ENCODE data around the gene SLC19A3.
"Not testable (repeated sequence)": the region's sequence is repeated elsewhere in the genome, so short reads cannot be mapped to it uniquely, and the experiment has no call there.

The SLC19A3 gene

DNA sequence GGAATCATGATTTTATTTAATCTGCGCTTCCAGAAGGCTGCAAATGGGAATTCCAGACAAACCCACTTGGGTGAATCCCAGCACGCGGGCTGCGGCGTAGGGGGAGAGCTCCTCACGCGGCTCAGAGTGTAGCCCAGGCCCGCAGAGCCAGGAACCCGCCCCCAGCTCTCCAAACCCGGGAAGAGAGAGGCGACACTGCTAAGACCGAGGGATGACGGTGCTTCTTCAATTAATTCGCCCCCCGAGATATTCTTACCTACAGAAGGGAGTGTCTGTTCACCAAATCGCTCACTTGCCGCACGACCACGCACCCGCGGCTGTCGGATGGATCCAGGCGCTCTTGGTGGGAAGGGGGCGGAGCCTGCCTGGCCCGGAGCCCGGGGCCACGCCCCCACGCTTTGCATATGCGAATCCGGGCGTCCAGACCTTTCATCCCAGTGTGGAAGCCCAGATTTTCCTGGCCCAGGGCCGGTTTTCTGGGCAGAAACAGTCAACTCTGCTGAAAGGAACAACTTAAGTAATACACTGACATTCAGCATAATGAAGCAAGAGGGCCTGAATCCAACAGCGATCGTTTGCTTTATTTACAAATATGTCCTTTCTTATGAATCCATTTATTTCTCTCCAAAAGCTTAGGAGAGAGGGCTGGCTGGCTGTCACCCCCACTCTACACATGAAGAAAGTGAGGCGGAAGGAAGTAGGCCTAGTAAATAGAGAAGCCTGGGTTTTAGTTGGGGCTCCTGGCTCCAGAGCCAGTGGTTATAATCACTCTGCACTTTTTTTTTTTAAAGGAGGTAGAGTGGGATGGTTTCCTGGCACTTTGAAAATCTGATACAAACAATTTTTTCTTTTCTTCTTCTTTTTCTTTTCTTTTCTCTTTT is at the start of gene SLC19A3:
Gene SLC19A3, minus strand, starts transcription at position 342 of the 881 bp plus-strand sequence. CDS start 15,710 bp downstream, outside the sequence.
- DNase-seq (ENCODE audit: low read depth in 2 of 2), result no peak

DNA sequence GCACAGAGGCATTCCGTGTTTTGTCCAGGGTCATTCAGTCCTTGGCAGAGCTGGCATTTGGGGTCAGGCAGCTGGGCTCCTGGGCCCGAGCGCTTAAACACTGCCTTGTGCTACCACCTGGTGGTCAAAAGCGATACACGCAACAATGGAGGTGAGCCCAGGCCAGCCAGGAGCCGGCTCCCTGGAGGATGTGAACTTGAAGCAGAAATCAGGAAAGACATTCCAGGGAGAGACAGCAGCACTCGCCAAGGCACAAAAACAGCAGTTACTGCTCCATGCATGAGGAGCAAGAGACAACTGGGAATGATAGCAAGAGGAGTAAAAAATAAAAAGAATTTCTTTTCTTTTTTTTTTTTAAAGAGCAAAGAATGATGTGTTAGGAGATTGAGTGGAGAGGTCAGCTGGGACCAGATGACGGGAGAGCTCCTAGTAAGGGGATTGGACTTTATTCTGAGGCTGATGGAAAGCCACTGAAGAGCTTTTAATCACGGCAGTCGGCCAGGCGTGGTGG is 48.6 kb upstream of the SLC19A3 start:
- peak; percentile 15 to 34 for DNase-seq (ENCODE audit: low read depth in 2 of 2)

DNA sequence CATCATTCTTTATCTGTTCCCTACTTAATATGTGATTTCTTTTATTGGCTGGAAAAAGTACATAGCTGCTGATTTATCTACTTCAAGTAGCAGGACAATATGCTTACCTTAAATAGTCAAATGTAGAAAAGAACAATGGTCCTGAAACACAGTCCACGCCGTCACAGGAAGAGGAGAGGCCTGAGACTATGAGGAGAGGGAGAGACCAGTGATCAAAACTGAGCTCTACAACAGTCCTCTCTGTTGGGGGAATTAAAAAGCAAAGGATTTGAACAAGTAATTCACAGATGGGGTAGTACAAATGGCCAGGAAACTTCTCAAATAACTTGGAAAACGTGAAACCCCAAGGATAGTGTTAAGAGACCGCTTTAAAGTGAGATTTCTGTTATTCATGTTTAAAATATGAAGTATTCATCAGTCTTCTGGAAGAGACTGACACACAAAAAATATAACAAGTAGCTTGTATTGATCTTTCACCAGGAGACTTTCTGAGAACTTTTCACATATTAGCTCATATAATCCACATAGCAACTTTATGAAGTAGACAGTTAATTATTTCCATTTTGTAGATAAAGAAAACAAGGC is 48.1 kb upstream of the SLC19A3 start:
- no peak for DNase-seq (ENCODE audit: low read depth in 2 of 2)

DNA sequence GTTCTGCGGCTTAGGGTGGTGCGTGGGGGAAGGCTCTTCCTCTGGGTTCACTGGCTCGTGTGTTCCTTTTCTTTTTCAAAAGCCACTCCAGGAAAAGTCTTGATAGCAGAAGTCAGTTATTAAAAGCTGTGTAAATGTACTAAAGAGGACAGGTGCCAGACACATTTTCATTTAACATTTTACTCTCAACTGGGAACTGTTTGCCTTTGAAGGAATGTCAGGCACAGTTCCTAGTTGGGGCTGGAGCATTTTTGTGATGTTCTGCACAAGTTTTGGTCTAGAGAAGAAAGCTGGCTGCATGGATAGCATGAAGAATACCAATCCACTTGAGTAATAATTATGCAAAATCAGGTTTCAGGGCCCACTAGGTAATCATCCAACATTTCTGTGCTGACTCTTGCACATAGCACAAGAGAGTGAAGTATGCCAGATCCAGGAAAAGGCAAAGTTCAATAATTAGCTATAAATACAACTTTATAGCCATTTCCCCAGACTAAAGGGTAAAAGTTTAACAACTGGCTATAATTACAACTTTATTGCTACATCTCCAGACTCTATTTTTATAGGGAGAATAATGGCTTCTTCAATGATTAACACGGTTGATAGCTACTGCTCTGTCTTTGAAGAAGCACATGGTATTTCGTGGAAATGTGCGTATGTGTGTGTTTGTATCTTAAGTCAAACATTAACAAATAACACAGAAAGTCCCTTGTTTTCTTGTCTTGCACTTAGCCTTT is 44.1 kb upstream of the SLC19A3 start:
- DNase-seq (ENCODE audit: low read depth in 2 of 2), result no peak

DNA sequence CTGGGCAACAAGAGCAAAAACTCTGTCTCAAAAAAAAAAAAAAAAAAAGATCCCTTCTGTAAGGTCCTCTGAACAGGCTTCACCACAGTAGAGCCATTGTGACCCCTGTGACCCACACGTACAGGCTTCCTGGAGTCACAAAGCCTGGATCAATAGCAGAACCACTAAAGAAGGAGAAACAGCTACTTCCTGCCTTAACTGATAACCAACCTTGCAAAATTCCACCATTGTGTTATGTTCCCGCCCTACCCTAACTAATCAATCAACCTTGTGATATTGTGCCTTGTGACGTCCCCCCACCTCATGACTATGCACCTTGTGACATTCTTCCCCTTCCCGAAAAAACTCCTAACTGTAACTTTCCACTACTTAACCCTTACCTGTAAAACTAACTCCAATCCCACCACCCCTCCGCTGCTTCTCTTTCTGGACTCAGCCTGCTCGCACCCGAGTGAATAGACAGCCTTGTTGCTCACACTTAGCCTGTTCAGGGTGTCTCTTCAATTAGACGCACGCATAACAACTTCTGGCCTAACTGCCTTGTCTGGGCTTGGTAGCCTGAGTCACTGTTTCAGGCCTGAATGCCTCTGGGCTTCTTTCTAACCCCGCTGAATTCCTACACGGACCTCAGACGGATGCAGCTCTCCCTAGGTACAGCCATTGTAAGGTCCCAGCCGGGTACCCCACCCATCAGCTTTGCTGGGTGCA is 41.7 kb upstream of the SLC19A3 start:
- DNase-seq (ENCODE audit: low read depth in 2 of 2), result no peak

DNA sequence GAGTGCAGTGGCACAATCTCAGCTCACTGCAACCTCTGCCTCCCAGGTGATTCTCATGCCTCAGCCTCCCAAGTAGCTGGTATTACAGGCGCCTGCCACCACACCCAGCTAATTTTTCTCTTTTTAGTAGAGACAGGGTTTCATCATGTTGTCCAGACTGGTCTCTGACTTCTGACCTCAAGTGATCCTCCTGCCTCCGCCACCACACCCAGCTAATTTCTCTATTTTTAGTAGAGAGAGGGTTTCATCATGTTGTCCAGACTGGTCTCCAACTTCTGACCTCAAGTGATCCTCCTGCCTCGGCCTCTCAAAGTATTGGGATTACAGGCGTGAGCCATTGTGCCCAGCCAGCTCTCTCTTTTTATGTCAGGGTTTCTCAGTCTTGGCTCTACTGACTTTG is 38.4 kb upstream of the SLC19A3 start:
- not testable (repeated sequence) for DNase-seq (ENCODE audit: low read depth in 2 of 2)

DNA sequence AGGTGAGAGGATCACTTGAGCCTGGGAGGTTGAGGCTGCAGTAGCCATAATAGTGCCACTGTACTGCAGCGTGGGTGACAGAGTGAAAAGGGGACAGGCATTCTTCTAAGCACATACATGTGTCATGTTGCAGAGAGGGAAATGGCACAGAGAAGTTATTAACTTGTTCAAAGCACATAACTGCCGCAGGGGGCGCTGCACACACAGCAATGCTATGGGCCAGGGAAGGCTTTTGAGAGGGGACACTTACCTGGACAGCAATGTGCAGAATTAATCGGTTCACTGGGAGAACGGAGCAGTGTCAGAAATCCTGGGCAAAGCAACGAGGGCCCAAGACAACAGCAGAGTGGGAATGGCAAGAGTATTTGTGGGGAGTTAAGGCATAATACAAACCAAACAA is 30.3 kb upstream of the SLC19A3 start:
- DNase-seq (ENCODE audit: low read depth in 2 of 2), result no peak

DNA sequence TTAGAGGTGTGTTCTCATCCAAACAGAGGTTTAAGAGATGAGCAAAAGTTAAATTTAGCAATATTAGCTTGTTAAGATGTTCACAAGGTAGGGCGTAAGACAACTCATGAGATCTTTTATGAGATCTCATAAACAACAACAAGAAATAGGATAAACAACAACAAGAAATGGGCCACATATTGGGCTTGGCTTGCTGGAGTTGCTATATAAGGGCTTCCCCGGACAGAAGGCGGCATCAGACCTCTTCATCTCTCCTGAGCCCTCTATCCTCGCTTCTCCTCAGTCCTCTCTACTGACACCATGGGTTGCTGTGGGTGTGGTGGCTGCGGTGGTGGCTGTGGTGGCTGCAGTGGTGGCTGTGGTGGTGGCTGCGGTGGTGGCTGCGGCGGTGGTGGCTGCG is 27.8 kb upstream of the SLC19A3 start, which contains the start of gene SCYGR8:
Gene SCYGR8, plus strand, starts transcription at position 301 of the 400 bp plus-strand sequence. Its CDS starts 0 bp downstream, at position 301.
- no peak for DNase-seq (ENCODE audit: low read depth in 2 of 2)

DNA sequence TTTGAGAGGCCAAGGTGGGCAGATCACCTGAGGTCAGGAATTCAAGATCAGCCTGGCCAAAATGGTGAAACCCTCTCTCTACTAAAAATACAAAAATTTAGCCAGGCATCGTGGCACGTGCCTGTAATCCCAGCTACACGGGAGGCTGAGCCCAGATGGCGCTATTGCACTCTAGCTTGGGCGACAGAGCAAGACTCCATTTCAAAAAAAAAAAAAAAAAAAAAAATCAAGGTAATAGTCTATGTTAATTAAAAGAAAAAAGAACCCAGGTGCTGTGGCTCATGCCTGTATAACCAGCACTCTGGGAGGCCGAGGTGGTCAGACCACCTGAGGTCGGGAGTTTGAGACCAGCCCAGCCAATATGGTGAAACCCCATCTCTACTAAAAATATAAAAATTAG is 22.9 kb upstream of the SLC19A3 start:
- not testable (repeated sequence) for DNase-seq (ENCODE audit: low read depth in 2 of 2)

DNA sequence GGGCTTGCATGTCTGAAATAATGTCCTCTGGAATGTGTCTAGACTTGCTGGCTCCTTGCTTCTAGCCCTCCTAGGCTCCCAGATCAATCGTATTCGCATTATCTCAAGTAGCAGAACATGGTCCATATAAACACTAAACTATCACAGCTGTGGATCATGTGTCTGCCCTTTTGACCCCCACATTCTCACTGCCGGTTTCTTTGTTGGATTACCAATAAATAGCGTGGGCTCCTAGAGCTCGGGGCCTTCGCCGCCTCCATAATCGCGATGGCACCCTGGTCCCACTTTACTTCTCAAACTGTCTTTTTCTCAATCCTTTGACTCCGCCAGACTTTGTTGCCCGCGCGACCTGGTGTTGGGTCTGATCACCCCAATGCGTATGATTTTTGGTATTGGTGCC is 21.5 kb upstream of the SLC19A3 start:
- DNase-seq (ENCODE audit: low read depth in 2 of 2), result no peak

DNA sequence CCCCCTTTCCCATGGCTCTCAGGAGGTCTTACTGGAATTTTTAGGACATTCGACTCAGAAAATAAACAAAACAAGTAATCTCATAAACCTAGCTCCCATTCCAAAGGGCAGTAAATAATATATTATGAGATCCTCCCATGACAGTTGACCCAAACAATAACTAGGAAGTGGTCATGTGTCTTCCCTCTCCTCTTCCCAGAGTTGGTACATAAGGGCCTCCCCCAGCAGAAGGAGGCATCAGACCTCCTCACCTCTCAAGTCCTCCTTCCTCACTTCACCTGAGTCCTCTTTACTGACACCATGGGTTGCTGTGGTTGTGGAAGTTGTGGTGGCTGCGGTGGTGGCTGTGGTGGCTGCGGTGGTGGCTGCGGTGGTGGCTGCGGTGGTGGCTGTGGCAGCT is 10.2 kb upstream of the SLC19A3 start, which contains the start of gene SCYGR7:
Gene SCYGR7, plus strand, starts transcription at position 301 of the 400 bp plus-strand sequence. Its CDS starts 0 bp downstream, at position 301.
- DNase-seq (ENCODE audit: low read depth in 2 of 2), result no peak

DNA sequence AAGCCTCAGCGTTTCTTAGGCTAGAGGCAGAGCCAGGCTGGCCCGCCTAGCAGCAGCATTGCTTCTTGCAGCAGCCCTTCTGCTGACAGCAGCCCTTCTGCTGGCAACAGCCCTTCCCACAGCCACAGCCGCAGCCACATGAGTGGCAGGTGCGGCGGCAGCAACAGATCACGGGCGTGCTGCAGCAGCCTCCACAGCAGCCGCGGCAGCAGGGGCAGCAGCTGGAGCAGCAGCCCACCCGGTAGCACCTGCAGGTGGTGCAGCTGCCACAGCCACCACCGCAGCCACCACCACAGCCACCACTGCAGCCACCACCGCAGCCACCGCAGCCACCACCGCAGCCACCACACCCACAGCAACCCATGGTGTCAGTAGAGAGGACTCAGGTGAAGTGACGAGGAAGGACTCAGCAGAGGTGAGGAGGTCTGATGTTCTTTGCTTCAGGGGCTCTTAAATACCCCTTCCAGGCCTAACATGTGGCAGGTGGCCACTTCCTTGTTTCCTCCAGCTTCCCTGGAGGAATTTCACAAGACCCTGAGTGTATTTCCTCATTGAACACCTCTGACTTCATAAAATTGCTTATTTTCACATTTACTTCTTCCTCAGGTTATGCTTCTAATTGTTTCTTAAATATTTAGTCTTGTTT is 6.7 kb upstream of the SLC19A3 start, which contains the start of gene SCYGR6:
Gene SCYGR6, minus strand, starts transcription at position 364 of the 646 bp plus-strand sequence. Its CDS starts 0 bp downstream, at position 364.
- DNase-seq (ENCODE audit: low read depth in 2 of 2), result no peak

DNA sequence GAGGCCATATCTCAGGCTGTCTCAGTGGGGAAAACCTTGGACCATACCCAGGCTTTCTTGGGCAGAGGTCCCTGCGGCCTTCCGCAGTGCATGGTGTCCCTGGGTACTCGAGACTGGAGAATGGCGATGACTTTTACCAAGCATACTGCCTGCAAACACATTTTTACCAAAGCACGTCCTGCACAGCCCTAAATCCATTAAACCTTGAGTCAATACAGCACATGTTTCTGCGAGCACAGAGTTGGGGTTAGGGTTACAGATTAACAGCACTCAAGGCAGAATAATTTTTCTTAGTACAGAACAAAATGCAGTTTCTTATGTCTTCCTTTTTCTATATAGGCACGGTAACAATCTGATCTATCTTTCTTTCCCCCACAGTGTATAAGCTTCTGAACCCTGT is 5.0 kb upstream of the SLC19A3 start:
- not testable (repeated sequence) for DNase-seq (ENCODE audit: low read depth in 2 of 2)

DNA sequence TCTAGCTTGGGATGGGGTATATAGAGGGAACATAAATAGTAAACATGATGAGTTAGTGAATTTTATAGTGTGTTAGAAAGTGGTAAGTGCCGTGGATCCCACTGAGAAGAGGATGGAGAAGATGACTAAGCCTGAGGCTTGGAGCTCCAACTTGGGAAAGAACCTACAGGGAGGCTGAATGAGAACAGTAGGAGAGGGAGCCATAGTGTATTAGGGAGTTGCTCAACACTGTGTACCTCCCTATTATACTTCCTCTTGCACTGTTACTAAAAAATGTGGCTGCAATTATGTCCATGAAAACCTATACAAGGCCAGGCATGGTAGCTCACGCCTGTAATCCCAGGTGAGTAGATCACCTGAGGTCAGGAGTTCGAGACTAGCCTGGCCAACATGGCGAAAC is 2.9 kb upstream of the SLC19A3 start:
- DNase-seq (ENCODE audit: low read depth in 2 of 2), result no peak

DNA sequence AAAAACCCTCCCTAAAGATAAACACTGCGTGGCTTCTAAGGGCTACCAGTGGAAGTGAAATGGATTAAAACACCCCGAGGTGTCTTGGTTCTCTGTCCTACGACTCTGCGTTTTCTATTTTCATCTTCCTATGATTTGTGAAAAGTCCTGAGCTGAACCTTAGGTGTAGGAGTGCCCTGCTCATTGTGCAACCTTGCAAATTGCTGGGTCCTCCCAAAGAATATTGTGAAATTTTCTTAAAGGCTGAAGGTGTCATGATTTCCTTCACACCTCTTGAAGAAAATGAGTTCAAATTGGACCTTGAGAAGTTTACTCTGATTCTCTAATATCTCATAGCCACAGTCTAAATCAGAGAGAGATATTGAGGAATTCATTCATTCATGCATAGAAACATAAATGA is 1.8 kb upstream of the SLC19A3 start:
- no peak for DNase-seq (ENCODE audit: low read depth in 2 of 2)

DNA sequence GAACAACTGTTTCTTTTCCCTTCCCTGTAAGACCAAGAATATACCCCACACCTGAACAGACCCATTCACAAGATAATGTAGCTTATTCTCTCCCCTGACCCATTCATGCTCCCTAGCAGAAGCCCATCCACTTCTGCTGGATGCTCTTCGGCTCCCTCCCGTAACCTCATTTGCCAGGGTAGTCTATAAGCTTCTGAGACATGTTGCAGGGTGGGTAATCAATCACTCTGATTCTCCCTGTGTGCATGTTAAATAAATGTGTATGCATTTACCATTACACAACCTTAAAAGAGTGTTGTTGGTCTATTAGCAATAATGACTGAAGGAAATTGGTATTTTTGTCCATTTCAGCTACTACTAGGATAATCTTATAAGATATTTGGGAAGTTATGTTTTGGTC is 1.3 kb downstream of the SLC19A3 start:
- no peak for DNase-seq (ENCODE audit: low read depth in 2 of 2)

DNA sequence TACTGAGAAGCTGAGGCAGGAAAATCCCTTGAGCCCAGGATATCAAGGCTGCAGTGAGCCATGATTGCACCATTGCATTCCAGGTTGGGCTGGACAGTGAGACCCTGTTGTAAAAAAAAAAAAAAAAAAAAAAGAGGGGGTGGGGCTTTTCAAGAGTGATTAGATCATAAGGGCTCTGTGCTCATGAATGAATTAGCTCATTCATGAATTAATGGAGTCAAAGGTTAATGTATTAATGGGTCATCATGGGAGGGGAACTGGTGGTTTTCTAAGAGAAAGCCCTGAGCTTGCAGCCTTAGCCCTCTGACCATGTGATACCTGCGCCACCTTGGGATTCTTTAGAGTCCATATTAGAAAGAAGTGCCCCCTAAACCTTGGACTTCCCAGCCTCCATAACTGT is 4.5 kb downstream of the SLC19A3 start:
- DNase-seq (ENCODE audit: low read depth in 2 of 2), result no peak

DNA sequence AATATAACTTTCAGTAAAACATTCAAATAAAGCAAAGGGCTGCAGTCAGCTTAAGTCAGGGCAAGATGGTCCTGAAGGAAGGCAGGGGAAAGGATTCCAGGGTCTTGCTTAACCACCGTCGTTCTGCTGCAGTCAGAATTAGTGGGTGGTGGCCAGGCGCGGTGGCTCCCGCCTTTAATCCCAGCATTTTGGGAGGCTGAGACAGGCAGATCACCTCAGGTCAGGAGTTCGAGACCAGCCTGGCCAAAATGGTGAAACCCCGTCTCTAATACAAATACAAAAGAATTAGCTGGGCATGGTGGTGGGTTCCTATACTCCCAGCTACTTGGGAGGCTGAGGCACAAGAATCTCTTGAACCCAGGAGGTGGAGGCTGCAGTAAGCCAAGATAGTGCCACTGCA is 6.8 kb downstream of the SLC19A3 start:
- DNase-seq (ENCODE audit: low read depth in 2 of 2), result no peak

DNA sequence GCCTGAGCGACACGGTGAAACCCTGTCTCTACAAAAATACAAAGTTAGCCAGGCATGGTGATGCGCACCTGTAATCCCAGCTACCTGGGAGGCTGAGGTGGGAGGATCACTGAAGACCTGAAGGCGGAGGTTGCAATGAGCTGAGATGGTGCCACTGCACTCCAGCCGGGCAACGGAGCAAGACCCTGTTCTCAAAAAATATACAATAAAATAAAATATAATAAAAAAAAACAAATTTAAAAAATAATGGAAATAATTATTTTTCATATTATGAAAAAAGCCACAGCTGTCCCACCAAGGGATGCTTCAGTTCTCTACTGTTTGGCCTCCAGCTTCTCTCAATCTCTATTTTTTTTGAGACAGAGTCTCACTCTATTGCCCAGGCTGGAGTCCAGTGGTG is 10.4 kb downstream of the SLC19A3 start:
- DNase-seq (ENCODE audit: low read depth in 2 of 2), result no peak

DNA sequence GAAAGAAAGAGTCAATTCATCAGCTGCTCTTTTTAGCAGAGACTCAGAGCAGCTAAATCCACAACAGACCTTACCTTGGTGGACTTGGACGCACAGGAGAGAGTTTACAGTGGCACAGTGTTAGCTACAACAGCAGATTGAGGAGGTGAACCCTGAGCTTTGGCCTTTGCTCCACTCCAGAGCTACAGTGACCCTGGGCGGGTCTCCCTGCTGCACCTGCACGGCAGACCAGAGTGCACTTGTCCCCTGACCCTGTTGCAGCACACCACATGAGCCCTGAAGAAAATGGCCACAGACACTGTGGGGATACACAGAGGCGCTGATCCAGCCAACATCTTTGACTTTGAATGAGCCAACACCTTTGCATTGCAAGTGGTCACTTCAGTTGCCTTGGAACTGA is 11.0 kb downstream of the SLC19A3 start:
- DNase-seq (ENCODE audit: low read depth in 2 of 2), result no peak

DNA sequence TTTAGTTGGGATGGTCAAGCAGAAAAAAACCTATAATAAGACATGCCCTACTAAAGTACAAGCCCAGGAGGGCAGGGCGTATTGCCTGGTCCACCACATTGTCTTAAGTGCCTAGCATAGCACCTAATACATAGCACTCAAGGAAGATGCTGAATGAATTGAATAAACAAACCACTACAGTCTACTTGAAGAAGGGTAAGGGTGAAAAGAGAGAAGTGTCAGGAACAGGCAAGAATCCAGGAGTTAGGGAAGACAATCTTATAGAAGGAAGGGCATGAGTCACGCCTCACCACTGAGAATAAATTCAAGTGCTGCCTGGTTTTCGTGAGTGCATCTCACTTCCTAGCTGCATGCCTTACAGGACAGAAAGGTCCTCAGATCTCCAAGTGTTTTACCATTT is 13.9 kb downstream of the SLC19A3 start:
- DNase-seq (ENCODE audit: low read depth in 2 of 2), result no peak
